ENCODE measurements around the gene TRIM3.

Gene TRIM3

DNA sequence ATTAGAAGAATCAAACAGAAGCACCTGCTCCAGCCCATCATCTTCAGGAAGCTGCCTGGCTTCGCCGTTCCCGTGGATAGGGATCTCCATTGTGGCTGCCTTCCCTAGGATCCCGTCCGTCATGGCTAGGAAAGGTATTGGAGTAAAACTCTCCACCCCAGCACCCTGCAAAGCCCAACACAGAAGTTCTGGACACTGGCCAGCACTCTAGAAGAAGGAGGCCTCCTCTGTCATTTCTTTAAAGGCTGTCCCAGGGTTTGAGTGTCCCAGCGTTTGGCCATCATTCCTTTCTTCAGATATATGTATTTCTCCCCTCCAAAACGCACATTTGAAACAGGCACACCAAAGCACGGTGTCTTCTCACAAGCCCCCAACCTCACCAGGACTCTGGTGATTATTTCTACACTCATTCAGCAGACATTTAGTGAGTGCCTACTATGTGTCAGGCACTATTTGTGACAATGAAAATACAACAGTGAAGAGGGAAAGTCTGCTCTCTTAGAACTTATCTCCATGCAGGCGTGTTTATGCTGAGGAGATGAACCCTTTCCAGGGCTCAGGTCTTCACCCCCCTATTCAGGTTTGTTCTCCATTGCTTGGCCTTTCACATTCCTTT is 6.7 kb upstream of the TRIM3 start:
- DNase-seq, result no peak

DNA sequence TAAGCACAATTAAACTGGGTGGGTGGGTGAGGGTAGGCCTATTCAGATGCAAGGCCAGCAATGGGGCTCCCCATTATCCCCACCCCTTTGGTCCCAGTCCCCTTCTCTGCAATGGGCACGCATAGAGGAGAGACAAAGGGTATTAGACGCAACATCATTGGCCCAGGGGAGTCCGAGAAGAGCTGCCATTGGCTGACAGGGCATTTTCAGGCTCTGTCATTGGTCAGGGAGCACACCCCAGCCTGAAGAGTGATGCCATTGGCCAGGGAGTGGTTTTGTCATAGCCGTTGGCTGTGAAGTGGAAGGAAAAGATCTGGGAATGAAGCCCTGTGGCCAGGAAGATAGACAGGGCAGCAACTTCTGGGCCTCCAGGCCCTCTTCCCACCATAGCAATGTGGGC is 2.8 kb upstream of the TRIM3 start:
- DNase-seq, result no peak

GRCh38 chr11:6475936-6476335 is 2.2 kb upstream of the TRIM3 start:
- no peak for DNase-seq

DNA sequence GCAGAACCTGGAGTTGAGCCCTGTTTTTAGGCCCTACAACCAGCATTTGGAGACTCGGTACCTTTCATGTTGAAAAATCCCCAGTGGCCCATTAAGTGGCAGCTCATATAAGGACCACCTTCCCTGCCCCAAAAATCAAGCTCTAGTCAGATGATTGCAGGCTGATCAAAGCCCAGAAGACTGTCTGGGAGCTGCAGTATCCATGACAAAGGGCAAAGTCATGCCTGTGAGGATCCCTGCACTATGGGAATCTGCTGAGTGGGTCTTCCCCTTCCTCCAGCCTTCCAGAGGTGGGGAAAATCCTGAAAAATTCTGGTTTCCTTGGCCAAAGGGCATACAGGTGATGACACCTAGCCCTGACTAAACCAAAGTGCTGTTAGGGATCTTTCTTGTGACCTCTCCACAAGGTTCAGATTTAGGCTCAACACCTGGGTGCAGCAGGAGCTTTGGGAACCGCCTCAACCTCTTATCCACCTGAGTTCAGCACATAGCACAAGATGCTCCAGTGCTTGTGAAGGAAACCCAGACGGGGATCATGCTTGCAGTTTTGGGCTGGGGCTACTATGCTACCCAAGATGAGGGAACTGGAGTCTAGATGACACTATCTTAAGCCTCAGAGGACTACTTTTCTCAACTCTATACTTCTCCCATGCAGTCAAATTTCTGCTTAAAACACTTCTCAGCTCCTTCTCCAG is 1.2 kb upstream of the TRIM3 start:
- DNase-seq, result no peak

- DNase-seq, result no peak
Measured at GRCh38 chr11:6474413-6474792, 662 bp upstream of the TRIM3 start.

- no peak for DNase-seq
Measured at GRCh38 chr11:6472934-6473333, 807 bp downstream of the TRIM3 start.

DNA sequence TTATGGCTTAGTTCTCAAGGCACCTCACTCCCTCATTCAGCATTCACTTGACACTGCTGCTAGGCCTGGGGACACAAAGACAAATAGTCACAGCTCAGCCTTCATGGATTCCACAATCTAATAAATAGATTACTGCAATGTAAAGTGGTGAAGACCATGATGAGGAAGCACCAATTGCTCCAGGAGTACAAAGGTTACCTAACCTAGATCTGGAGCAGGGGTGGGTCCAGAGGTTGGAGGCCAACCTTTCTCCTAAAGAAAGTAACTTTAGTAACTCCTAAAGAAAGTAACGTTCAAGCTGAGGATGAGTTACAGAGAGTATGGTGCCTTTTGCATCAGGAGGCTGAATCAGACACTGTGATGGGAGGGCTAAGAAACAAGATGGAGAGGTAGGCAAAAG is 4.1 kb downstream of the TRIM3 start:
- DNase-seq, result no peak

GRCh38 chr11:6468712-6469495 is 4.8 kb downstream of the TRIM3 start:
- peak; percentile 73 for DNase-seq

DNA sequence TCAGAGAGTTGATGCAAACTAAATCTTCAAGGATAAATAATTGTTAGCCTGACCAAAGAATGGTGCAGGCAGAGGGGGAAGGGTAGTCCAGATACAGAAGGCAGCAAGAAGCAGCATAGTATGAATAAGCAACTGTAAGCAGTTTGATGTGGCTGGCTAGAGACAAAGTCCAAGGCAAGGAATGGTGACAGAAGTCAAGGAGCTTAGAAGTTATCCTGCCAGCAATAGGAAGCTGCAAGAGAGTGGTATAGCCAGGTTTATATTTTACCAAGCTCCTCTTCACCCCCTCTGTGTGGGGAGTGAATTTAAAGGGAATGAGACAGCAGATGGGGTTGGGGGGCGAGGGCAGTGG is 14.7 kb downstream of the TRIM3 start:
- DNase-seq, result no peak

GRCh38 chr11:6458352-6459098 is 15.2 kb downstream of the TRIM3 start:
- no peak for DNase-seq

DNA sequence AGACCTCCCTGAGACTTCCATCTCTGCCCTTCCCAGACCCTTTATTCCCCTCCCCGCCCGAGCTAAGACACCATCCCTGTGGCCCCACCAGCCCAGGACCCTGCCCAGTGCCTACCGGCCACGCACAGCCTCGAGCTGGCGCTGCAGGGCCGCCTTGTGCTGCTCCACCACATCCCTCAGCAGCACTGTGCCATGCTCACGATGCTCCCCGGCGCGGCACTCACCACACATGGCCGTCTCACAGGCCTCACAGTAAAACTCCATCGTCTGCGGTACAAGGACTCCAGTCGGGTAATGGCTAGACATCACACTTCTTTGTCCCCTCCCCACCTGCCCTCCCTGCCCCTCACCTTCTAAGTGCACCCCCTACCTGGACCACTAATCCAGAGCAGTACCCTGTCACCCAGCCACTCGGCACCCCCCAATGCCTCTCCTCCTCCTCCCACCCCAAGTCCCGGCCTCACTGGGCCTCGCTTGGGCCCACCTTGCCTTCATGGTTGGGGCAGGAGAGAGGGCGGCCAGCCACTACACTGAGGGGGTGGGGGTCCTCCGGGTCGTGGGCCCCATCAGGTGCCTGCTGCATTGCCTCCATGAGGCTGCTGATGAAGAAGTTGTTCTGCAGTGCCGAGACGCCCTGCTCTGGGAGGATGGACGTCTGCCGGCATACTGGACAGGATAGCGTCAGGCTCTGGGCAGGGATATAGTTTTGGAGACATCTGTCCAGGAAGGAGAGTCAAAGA is 16.0 kb downstream of the TRIM3 start:
- DNase-seq, result no peak

- no peak for DNase-seq
Measured at GRCh38 chr11:6456361-6457073, 17.2 kb downstream of the TRIM3 start.

GRCh38 chr11:6455070-6455469 is 18.7 kb downstream of the TRIM3 start:
- DNase-seq, result no peak

DNA sequence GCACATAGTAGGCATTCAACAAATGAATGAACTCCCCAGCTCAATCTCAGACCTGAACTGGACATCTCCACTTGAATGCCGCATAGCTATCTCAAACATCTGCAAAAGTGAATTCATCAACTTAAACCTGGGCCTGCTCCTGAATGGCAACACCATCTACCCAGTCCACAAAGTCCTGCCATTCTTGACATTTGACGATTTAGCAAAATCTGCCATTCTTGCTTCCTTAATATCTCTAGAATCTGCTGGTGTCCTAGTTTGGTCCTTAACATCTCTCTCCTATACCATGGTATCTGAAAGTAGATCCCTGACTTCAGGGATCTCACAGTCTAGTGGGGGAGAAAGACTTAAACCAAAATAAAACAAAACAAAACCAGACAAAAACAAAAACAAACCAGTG is 20.6 kb downstream of the TRIM3 start:
- no peak for DNase-seq

DNA sequence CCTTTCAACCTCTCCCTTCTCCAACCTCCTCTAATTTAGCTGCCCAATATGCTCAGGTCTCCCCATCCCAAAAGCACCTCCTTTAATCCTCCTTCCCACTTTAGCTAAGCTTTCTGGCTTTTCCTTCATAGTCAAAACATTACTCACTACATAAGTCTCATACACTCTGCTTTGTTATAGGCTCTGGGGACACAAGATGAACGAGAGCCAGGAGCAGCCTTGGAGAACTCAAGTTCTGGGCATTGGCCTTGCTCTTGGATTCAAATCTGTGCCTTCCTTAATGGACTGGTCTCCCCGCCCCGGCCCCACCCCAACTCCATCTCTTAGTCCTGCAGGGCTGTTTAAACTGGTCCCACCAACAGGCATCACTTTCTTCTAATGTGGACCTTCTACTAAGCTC is 21.5 kb downstream of the TRIM3 start:
- no peak for DNase-seq

DNA sequence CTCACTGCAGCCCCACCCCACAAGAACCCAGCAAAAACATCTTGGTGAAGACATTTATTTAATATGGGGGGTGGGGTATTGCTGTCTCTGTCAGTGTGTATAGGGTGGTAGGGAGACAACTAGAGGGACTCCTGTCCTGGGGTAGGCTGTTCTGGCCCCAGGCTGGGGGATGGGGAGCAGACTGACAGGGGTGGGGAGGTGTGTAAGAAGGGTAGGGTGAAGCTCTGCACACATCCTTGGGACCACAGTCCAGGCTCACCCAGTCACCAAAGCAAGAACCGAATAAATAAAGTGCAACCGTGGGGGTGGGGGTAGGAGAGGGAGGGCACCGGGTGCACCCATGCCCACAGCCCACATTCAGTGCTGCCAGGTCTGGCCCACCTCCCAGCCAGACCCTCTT is 25.2 kb downstream of the TRIM3 start:
- no peak for DNase-seq

DNA sequence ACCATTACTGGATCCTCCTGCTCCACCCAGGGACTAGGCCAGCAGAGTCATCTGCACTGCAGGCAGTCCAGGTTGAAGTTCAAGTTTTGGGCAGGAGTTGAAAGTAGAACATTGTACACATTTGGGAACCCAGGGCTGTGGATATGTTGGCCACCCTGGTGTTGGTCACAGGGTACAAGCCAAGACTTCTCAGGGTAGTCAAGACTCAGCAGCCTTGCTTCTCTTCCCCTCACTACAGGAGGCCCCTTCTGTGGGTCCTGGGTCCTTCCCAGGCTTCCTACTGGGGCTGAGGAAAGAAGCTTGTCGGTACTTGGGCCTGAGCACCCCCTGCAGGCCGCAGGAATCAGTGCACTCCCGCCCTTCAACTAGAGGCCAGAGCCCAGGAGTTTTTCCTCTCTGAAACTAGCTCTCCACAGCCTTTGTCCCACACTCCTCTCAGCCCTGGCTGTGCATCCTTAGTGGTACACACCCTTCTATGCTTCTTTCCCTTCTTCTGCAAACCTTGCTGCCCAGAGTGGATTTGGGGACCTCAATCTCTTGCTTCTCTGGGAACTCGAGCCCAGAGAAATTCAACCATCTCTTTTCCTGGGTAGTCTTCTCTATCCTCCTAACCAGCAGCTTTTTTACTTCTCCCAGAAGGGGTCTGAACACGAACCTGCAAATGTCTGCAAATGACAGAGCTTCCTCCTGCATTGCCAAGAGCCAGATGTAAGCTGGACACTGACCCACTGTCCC is 30.3 kb downstream of the TRIM3 start:
- peak; percentile 53 for DNase-seq

GRCh38 chr11:6442441-6442840 is 31.3 kb downstream of the TRIM3 start:
- no peak for DNase-seq

GRCh38 chr11:6440906-6441358 is 32.8 kb downstream of the TRIM3 start, which contains the start of gene HPX:
HPX (minus strand) TSS chr11:6440987; CDS start chr11:6440963, 24 bp downstream.
- DNase-seq, result no peak

- peak; percentile 75 for DNase-seq
Measured at GRCh38 chr11:6438979-6439571, 34.7 kb downstream of the TRIM3 start.

- DNase-seq, result peak; percentile 79
Measured at GRCh38 chr11:6437993-6438392, 35.7 kb downstream of the TRIM3 start.

All from inflammatory macrophage treated with lipopolysaccharide for 4 hours (primary cell).